HG03039 (cell line): ENCODE data around the gene SERTAD3.
A peak's percentile ranks its signal among the peaks of the same experiment; 100 is the strongest.
"Not testable (repeated sequence)": the region's sequence is repeated elsewhere in the genome, so short reads cannot be mapped to it uniquely, and the experiment has no call there.

Source experiments
- ATAC-seq: cut with Tn5 transposase; IDR thresholded peaks from one replicate; pipeline ENCODE4 v1.9.1; 2021; ENCODE audit warnings: mild to moderate bottlenecking, moderate library complexity; ENCODE audit not compliant: unreplicated experiment

SERTAD3 gene

GRCh38 chr19:40458597-40458974, 14.5 kb upstream of the SERTAD3 start:
- ATAC-seq, result no peak

DNA sequence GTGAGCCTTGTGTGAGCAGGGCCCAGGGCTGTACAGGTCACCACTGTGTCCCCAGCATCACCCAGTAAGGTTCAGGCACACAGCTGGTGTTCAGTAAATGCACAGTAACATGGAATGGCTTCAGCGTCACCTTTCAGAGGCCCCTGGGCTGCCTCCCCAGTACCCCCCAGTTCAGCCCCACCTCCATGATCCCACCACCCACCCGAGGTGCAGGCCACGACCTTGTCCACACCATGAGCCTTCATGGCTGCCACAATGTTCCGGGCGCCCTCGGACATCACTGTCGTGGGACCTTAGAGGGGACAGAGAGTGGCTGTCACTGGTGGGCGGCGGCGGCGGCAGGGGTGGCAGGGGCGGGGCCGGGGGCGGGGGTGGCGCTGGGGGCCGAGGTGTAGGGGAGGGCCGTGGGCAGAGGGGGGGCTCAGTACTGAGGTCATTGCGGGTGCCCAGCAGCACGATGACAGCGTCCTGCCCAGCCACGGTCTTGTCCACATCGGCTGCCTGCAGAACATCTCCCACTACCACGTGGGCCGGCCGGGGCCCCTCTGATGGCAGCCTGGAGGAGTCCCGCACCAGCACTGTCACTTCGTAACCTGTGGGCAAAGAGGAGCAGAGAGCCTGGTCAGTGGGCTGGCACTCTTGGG, 13.9 kb upstream of the SERTAD3 start:
- ATAC-seq, result no peak

DNA sequence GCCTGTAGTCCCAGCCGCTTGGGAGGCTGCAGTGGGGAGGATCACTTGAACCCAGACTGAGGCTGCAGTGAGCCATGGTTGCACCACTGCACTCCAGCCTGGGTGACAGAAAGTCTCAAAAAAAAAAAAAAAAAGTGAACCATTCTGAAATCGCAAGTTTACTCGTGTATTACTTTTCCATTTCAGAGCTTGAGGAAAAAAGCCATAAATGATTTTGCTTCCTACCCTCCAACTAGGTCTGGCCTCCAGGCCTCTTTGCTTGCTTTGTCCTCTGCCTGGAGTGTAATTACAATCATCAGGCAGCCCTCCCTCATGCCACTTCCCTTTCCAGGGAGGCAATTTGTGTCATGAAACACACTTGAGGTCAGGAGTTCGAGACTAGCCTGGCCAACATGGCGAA, 12.9 kb upstream of the SERTAD3 start:
- no peak for ATAC-seq

DNA sequence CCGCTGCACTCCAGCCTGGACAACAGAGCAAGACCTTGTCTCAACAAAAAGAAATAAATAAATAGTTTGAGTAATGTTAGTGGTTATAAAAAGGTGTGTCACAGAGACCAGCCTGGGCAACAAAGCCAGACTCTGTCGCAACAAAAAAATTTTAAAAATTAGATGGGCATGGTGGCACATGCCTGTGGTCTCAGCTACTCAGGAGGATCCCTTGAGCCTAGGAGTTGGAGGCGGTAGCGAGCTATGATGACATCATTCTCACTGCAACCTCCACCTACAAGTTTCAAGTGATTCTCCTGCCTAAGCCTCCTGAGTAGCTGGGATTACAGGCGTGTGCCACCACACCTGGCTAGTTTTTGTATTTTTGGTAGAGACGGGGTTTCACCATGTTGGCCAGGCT, 9.8 kb upstream of the SERTAD3 start:
- not testable (repeated sequence) for ATAC-seq

DNA sequence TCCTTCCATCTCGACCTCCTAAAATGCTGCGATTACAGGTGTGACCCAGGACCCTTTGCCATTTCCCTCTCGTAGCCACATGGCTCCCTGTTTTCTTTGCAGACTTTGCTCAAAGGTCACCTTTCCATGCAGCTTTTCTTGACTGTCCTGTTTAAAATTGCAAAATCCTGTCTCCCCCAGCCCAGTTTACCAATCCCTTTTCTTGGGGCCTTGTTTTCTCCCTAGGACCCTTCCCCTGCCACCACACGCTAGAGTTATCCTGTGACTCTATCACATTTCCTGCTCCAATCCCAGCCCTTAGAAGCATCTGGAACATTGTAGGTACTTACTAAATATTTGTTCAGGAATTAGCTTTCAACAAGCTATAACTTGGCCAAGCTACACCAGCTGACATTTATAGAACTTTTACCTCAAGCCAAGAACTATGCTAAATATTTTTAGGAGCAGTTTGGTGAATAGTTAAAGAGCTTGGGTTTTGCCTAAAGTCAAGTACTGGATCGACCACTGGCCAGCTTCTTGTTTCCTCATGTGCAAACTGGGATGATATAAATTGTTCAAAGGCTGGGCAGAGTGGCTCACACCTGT, 9.1 kb upstream of the SERTAD3 start:
- ATAC-seq, result no peak

- ATAC-seq, result no peak
Measured at GRCh38 chr19:40452016-40452415, 7.9 kb upstream of the SERTAD3 start.

- no peak for ATAC-seq
Measured at GRCh38 chr19:40450664-40451063, 6.5 kb upstream of the SERTAD3 start.

DNA sequence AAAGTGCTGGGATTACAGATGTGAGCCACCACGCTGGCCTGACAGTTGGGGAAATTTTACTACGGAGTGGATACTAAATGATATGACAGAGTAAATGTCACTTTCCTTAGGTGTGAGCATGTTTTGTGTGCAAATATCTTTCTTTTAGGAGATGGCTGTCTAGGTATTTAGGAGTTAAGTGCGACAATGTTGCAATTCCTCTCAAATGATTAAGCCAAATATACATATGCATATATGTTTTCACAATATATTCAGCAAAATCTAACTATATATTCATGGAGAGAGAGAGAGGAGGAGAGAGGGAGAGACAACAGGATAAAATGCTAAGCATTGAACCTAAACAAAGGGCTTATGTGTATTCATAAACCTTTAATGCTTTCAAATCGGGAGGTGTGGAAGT, 5.4 kb upstream of the SERTAD3 start:
- ATAC-seq, result no peak

- no peak for ATAC-seq
Measured at GRCh38 chr19:40446263-40446784, 2.2 kb upstream of the SERTAD3 start.

- no peak for ATAC-seq
Measured at GRCh38 chr19:40445780-40446262, 1.7 kb upstream of the SERTAD3 start.

DNA sequence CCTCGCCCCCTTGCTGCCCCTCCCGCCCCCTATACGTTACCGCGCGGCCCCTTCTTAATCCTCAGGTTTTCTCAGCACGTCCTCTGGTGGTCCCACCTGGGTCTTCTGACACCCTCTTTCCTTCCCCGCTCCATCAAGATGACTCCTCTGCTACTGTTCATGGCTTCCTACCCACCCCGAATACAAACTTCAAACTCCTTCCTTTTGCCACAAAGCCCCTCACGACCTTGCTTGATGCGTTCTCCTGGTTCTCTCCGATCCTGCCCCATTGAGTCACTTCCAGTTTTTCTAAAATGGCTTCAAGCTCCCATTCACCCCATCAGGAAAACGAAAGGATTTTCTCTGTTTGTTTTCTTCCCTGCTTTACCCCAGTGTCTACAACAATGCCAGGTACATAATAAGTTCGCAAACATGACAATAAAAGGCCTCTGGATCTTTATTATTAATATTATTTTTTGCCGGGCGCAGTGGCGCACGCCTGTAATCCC, 734 bp upstream of the SERTAD3 start:
- no peak for ATAC-seq

DNA sequence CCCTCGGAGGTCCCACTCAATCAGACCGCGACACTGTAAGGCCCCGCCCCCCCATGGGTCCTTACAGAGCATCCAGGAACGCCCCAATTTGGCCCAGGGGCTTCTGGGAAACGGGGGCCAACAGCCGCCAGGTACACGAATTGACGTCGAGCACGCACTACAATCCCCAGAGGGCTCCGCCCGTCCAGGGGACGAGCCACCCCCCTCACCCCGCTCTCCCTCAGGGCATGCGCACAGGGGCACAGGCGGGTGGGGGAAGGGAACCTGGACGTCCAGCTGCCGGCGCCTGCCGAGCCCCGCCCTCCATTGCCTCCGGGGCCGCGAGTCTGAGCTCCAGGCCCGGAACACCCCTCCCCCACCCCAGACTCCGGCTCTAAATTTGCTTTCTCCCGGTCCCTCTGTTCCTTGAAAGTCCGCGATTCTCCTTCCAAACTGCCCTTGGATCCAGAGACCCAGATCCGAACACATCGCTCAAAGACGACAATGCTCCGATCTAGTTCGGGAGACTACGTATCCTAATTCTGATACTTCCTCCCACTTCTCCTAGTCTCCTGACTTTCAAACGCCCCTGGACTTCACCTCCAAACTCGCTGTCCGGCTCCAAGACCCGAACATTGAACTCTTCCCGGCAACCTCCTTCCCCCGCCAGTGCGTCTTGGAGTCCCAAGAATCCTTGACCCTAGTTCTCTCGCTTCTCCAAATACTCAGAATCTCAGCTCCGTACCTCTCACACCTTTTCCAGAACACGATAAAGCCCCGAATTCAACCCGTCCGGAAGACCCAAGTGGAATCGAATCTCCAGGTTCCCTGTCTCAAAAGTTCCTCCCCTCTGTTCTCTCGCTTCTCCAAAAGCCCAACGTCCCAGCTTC, 770 bp downstream of the SERTAD3 start:
- ATAC-seq, result peak; percentile 64

- ATAC-seq, result no peak
Measured at GRCh38 chr19:40442328-40443130, 1.6 kb downstream of the SERTAD3 start.

DNA sequence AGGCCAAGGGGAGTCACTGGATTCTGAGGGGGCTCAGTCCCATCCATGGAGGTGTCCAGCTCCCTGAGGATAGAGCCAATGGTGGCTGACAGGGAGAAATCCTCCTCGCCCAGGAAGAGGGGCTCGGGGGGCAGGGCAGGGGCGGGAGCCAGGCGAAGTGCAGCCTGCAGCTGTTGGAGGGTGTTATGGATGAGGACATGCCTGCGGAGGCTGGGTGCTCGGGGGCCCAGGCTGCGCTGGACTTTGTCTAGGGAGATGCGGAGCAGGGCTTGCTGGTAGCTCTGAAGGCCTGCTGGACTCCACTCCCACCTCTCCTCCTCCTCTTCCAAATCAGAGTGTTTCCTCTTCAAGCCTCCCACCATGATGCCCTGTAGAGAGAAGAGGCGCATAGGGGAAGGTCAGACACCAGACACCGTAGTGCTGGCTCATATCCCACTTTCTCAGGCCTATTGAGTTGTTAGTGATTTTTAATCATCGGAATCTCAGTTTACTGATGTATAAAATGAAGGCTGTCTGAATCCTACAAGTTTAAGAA, 2.3 kb downstream of the SERTAD3 start:
- no peak for ATAC-seq

DNA sequence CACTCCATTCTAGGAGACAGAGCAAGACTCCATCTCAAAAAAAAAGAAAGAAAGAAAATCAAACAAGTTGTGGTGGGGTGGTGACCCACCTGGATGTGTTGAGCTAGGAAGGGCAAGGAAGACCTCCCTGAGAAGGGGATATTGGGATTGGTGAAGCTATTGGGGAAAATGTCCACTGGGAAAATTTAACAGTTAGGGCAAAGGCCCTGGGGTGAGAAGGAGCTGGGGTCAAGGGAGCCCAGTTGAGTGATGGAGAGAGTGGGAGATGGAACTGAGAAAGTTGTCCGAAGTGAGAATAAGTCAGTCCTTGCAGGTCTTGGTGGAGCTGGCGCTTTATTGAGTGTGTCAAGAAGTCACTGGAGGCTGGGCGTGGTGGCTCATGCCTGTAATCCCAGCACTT, 5.9 kb downstream of the SERTAD3 start:
- ATAC-seq, result no peak

- no peak for ATAC-seq
Measured at GRCh38 chr19:40433391-40434216, 10.5 kb downstream of the SERTAD3 start.

GRCh38 chr19:40432760-40433159, 11.4 kb downstream of the SERTAD3 start:
- ATAC-seq, result not testable (repeated sequence)

- ATAC-seq, result no peak
Measured at GRCh38 chr19:40431698-40432097, 12.4 kb downstream of the SERTAD3 start.

DNA sequence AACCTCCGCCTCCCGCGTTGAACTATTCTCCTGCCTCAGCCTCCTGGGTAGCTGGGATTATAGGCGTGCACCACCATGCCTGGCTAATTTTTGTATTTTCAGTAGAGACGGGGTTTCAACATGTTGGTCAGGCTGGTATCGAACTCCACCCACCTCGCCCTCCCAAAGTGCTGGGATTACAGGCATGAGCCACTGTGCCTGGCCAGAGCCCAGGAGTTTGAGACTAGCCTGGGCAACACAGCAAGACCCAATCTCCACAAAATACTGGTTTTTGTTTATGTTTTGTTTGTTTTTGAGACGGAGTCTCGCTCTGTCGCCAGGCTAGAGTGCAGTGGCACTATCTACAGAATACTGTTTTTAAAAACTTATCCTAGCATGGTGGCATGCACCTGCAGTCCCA, 13.9 kb downstream of the SERTAD3 start:
- ATAC-seq, result not testable (repeated sequence)
